Measurements from ENCODE around the gene ACTRT2.

Gene ACTRT2

GRCh38 chr1:3003941-3004270, 17.4 kb upstream of the ACTRT2 start:
- Histone ChIP-seq H3K9me3 (ENCODE audit: insufficient read depth, low read length) (no peaks in the 10 kb centered on the region), H3K27me3 (ENCODE audit: low read length) (no peaks in the 10 kb centered on the region), H2AFZ (ENCODE audit: low read depth, low read length, severe bottlenecking) (no peak overlapping the region), H3K79me2 (ENCODE audit: insufficient read depth, low read length) (no peaks in the 10 kb centered on the region), H3K4me2 (ENCODE audit: low read depth, low read length, poor library complexity, severe bottlenecking) (no peak overlapping the region), H3K27ac (ENCODE audit: low read depth, low read length) (no peak overlapping the region), H4K20me1 (ENCODE audit: low read depth, low read length) (no peaks in the 10 kb centered on the region), H3F3A (ENCODE audit: insufficient read depth) (no peaks in the 10 kb centered on the region), H3K4me3 (ENCODE audit: insufficient read depth, low read length, poor library complexity, severe bottlenecking) (no peak overlapping the region), H3K9ac (ENCODE audit: low read length) (no peak overlapping the region), H3K36me3 (ENCODE audit: low read length) (no peaks in the 10 kb centered on the region), H3K9me2 (replicated peaks; ENCODE audit: insufficient read depth, low read length) (no peaks in the 10 kb centered on the region)
- TF ChIP-seq, protein P1, sequence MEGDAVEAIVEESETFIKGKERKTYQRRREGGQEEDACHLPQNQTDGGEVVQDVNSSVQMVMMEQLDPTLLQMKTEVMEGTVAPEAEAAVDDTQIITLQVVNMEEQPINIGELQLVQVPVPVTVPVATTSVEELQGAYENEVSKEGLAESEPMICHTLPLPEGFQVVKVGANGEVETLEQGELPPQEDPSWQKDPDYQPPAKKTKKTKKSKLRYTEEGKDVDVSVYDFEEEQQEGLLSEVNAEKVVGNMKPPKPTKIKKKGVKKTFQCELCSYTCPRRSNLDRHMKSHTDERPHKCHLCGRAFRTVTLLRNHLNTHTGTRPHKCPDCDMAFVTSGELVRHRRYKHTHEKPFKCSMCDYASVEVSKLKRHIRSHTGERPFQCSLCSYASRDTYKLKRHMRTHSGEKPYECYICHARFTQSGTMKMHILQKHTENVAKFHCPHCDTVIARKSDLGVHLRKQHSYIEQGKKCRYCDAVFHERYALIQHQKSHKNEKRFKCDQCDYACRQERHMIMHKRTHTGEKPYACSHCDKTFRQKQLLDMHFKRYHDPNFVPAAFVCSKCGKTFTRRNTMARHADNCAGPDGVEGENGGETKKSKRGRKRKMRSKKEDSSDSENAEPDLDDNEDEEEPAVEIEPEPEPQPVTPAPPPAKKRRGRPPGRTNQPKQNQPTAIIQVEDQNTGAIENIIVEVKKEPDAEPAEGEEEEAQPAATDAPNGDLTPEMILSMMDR (IDR thresholded peaks at IDR 0.05; ENCODE audit: insufficient read depth, low read length, poor library complexity, severe bottlenecking): no peak
- TF ChIP-seq EZH2phosphoT487 (conservative IDR thresholded peaks at IDR 0.05; ENCODE audit: low read length): no peak

- H3K9me2 ChIP-seq (replicated peaks; ENCODE audit: insufficient read depth, low read length): no peaks in the 10 kb centered on the region
- no peaks in the 10 kb centered on the region for H3K27me3 ChIP-seq (ENCODE audit: low read length)
- H2AFZ ChIP-seq (ENCODE audit: low read depth, low read length, severe bottlenecking): no peak overlapping the region
- H3K27ac ChIP-seq (ENCODE audit: low read depth, low read length): no peak overlapping the region
- no peak overlapping the region for H3K4me2 ChIP-seq (ENCODE audit: low read depth, low read length, poor library complexity, severe bottlenecking)
- H3F3A ChIP-seq (ENCODE audit: insufficient read depth): no peaks in the 10 kb centered on the region
- H4K20me1 ChIP-seq (ENCODE audit: low read depth, low read length): no peaks in the 10 kb centered on the region
- no peaks in the 10 kb centered on the region for H3K79me2 ChIP-seq (ENCODE audit: insufficient read depth, low read length)
- no peak overlapping the region for H3K9ac ChIP-seq (ENCODE audit: low read length)
- no peaks in the 10 kb centered on the region for H3K9me3 ChIP-seq (ENCODE audit: insufficient read depth, low read length)
- no peaks in the 10 kb centered on the region for H3K36me3 ChIP-seq (ENCODE audit: low read length)
- no peak for TF ChIP-seq EZH2phosphoT487 (conservative IDR thresholded peaks at IDR 0.05; ENCODE audit: low read length)
- TF ChIP-seq, protein P1 (IDR thresholded peaks at IDR 0.05; ENCODE audit: insufficient read depth, low read length, poor library complexity, severe bottlenecking): no peak
- H3K4me3 ChIP-seq (ENCODE audit: insufficient read depth, low read length, poor library complexity, severe bottlenecking): no peak overlapping the region
Measured at GRCh38 chr1:3004285-3005205, 16.7 kb upstream of the ACTRT2 start.

DNA sequence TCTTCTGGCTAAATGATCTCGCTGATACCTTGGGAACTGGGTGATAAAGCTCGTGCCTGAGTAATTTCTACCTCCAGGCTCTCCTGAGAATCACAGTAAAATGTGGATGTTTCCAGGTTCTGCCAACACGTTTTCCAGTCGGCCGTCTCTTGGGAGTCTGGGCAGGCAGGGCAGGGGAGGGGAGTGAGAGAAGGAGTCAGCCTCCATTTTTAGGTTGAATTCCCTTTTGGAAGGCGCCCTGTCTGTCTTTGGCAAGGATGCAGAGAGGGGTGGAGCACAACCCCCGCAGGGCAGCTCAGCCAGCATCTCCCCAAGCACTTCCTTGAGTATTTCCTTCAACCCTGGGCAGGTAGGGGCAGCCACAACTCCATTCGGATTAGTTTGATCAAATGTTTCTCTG, 15.5 kb upstream of the ACTRT2 start:
- Histone ChIP-seq H3K4me3 (ENCODE audit: insufficient read depth, low read length, poor library complexity, severe bottlenecking) (no peak overlapping the region), H4K20me1 (ENCODE audit: low read depth, low read length) (no peaks in the 10 kb centered on the region), H3K9me3 (ENCODE audit: insufficient read depth, low read length) (no peaks in the 10 kb centered on the region), H3K79me2 (ENCODE audit: insufficient read depth, low read length) (no peaks in the 10 kb centered on the region), H3K9me2 (replicated peaks; ENCODE audit: insufficient read depth, low read length) (no peaks in the 10 kb centered on the region), H3K36me3 (ENCODE audit: low read length) (no peaks in the 10 kb centered on the region), H2AFZ (ENCODE audit: low read depth, low read length, severe bottlenecking) (no peak overlapping the region), H3K27me3 (ENCODE audit: low read length) (no peaks in the 10 kb centered on the region), H3K9ac (ENCODE audit: low read length) (no peak overlapping the region), H3K4me2 (ENCODE audit: low read depth, low read length, poor library complexity, severe bottlenecking) (no peak overlapping the region), H3K27ac (ENCODE audit: low read depth, low read length) (no peak overlapping the region), H3F3A (ENCODE audit: insufficient read depth) (no peaks in the 10 kb centered on the region)
- TF ChIP-seq, protein P1 (IDR thresholded peaks at IDR 0.05; ENCODE audit: insufficient read depth, low read length, poor library complexity, severe bottlenecking): no peak
- no peak for TF ChIP-seq EZH2phosphoT487 (conservative IDR thresholded peaks at IDR 0.05; ENCODE audit: low read length)
